Mesodermal cell (in vitro differentiated cells): ENCODE measurements around the gene IL17RC. TPM values are rescaled to one million over a fixed set of nuclear protein-coding genes. Genes with fewer than 3 reads are reported as not detected.
A peak's percentile ranks its signal among the peaks of the same experiment; 100 is the strongest.
"Not testable (repeated sequence)": the region's sequence is repeated elsewhere in the genome, so short reads cannot be mapped to it uniquely, and the experiment has no call there.

Experiments used
- H3K27ac ChIP-seq: 2 replicates; pipeline ENCODE4 v1.7.0; 2013; ENCODE audit warnings: mild to moderate bottlenecking, low read depth, low read length, moderate library complexity; ENCODE audit not compliant: severe bottlenecking
- H3K36me3 ChIP-seq: 2 replicates; pipeline ENCODE4 v1.7.1; 2013; ENCODE audit warnings: mild to moderate bottlenecking, low read length, moderate library complexity; ENCODE audit not compliant: control insufficient read depth, insufficient read depth
- H3K4me1 ChIP-seq: one replicate; pipeline ENCODE4 v1.7.1; 2013; ENCODE audit warnings: mild to moderate bottlenecking, low read length; ENCODE audit not compliant: insufficient read depth, control insufficient read depth, poor library complexity, severe bottlenecking
- H3K4me3 ChIP-seq: 2 replicates; pipeline ENCODE4 v1.7.0; 2013; ENCODE audit warnings: low read length, control low read depth, mild to moderate bottlenecking; ENCODE audit not compliant: insufficient read depth, poor library complexity, severe bottlenecking; ENCODE audit errors: extremely low read depth
- H3K9me3 ChIP-seq: 2 replicates; pipeline ENCODE4 v1.7.1; 2013; ENCODE audit warnings: mild to moderate bottlenecking, low read length, moderate library complexity; ENCODE audit not compliant: control insufficient read depth
- WGBS, 2 experiments: methylation state at CpG; one replicate each; pipeline ENCODE4 v1.1.5; 2013; ENCODE audit warnings: missing lambda C conversion rate in 2 of 2; ENCODE audit not compliant: insufficient coverage in 2 of 2; 5-methylcytosine and 5-hydroxymethylcytosine counted together
- polyA plus RNA-seq, 2 experiments: library from polyadenylated mRNA; stranded (reverse); fragments of 50-300 nt; gene quantifications; one replicate each; pipeline ENCODE4 v1.2.3, GENCODE V29; 2013

The IL17RC gene
- polyA plus RNA-seq (2013, experiment 1 of 2) = 15.4 TPM
- polyA plus RNA-seq (2013, experiment 2 of 2) = 13.8 TPM

DNA sequence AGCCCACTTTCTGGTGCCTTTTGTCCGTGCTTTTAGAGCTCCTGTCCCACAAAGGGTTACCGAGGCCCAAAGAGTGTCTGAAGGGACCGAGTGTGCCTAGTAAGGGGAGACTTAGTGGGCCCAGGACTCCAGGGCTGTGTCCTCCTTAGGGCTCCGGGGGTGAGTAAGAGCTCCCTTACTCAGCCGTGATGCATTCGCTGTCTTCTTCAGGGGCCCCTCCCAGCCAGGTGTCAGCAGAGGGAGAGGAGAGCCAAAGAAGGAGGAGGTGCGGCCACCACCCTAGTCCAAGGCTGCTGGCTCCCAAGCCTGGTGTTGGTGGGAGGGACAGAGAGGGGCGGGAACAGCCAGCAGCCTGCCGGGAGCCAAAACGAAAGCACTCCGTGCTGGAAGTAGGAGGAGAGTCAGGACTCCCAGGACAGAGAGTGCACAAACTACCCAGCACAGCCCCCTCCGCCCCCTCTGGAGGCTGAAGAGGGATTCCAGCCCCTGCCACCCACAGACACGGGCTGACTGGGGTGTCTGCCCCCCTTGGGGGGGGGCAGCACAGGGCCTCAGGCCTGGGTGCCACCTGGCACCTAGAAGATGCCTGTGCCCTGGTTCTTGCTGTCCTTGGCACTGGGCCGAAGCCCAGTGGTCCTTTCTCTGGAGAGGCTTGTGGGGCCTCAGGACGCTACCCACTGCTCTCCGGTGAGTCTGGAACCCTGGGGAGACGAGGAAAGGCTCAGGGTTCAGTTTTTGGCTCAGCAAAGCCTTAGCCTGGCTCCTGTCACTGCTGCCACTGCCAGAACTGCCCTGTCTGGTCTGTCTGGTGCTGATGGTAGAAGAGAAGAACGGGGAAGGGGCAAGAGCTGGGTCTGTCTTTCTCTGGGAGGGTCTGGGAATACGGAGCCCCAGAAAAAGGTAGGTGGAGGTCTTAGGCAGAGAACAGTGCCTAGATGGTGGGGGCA is at the start of gene IL17RC:
Gene IL17RC (plus strand): TSS at position 365 of the 947 bp plus-strand sequence. CDS start 218 bp downstream, at position 583.
- peak within 1 kb of the TSS; percentile 86 for H3K27ac ChIP-seq
- H3K4me3 ChIP-seq = peak within 1 kb of the TSS; percentile 45
- no peaks in the 10 kb centered on the region for H3K9me3 ChIP-seq
- 37 to 42% methylated on average over 11 to 13 of the region's 19 CpGs for WGBS, 2 experiments
- H3K36me3 ChIP-seq = peaks cover 4% of the 10 kb centered on the region
- H3K4me1 ChIP-seq = peaks cover 12% of the 10 kb centered on the region

- Histone ChIP-seq H3K4me1 (peaks cover 3% of the 10 kb centered on the region), H3K4me3 (no peak overlapping the region), H3K36me3 (no peaks in the 10 kb centered on the region), H3K9me3 (no peaks in the 10 kb centered on the region), H3K27ac (no peak overlapping the region)
- WGBS, 2 experiments = 96 to 98% methylated on average over 8 to 12 of the region's 12 CpGs
These were observed 49.8 kb upstream of the IL17RC start for GRCh38 chr3:9867106-9867505.

- WGBS, 2 experiments = 81 to 100% methylated on average over 4 of the region's 5 CpGs
- no peaks in the 10 kb centered on the region for H3K36me3 ChIP-seq
These were observed 46.9 kb upstream of the IL17RC start for GRCh38 chr3:9869955-9870354.

GRCh38 chr3:9870978-9871377 is 45.9 kb upstream of the IL17RC start:
- Histone ChIP-seq H3K27ac (no peak overlapping the region), H3K4me1 (peaks cover 3% of the 10 kb centered on the region), H3K4me3 (no peak overlapping the region), H3K9me3 (no peaks in the 10 kb centered on the region), H3K36me3 (no peaks in the 10 kb centered on the region)
- no CpG with 5 or more reads among the region's 1 CpG for WGBS, 2 experiments

More at GRCh38 chr3:9869955-9870354, 46.9 kb upstream of the IL17RC start:
- Histone ChIP-seq H3K4me1 (peaks cover 3% of the 10 kb centered on the region), H3K27ac (no peak overlapping the region), H3K9me3 (no peaks in the 10 kb centered on the region), H3K4me3 (no peak overlapping the region)

GRCh38 chr3:9872067-9872466 is 44.8 kb upstream of the IL17RC start:
- H3K27ac ChIP-seq, H3K4me1 ChIP-seq, H3K36me3 ChIP-seq, H3K9me3 ChIP-seq, H3K4me3 ChIP-seq: not testable (repeated sequence)
- WGBS, 2 experiments = 89 to 95% methylated on average over 3 to 4 of the region's 5 CpGs

- Histone ChIP-seq H3K4me3 (no peak overlapping the region), H3K4me1 (peaks cover 3% of the 10 kb centered on the region), H3K9me3 (no peaks in the 10 kb centered on the region)
These were observed 41.5 kb upstream of the IL17RC start for GRCh38 chr3:9875448-9875847.

GRCh38 chr3:9876255-9876654 is 40.6 kb upstream of the IL17RC start:
- H3K4me1 ChIP-seq = not testable (repeated sequence)
- 89 to 100% methylated on average over 1 to 3 of the region's 4 CpGs for WGBS, 2 experiments

More at GRCh38 chr3:9875448-9875847, 41.5 kb upstream of the IL17RC start:
- Histone ChIP-seq H3K27ac (no peak overlapping the region), H3K36me3 (no peaks in the 10 kb centered on the region)

GRCh38 chr3:9876991-9877390 is 39.9 kb upstream of the IL17RC start:
- WGBS, 2 experiments = 85 to 88% methylated on average over 12 of the region's 12 CpGs
- no peak overlapping the region for H3K27ac ChIP-seq
- no peak overlapping the region for H3K4me3 ChIP-seq
- no peaks in the 10 kb centered on the region for H3K9me3 ChIP-seq
- H3K36me3 ChIP-seq = no peaks in the 10 kb centered on the region
- no peaks in the 10 kb centered on the region for H3K4me1 ChIP-seq

More at GRCh38 chr3:9876255-9876654, 40.6 kb upstream of the IL17RC start:
- not testable (repeated sequence) for H3K9me3 ChIP-seq, H3K27ac ChIP-seq, H3K36me3 ChIP-seq, H3K4me3 ChIP-seq

GRCh38 chr3:9878700-9879099 is 38.2 kb upstream of the IL17RC start:
- no peaks in the 10 kb centered on the region for H3K36me3 ChIP-seq
- H3K4me3 ChIP-seq = no peak overlapping the region
- WGBS, 2 experiments = 77 to 86% methylated on average over 3 to 4 of the region's 5 CpGs
- H3K4me1 ChIP-seq = peaks cover 2% of the 10 kb centered on the region
- H3K27ac ChIP-seq = no peak overlapping the region
- H3K9me3 ChIP-seq = no peaks in the 10 kb centered on the region

DNA sequence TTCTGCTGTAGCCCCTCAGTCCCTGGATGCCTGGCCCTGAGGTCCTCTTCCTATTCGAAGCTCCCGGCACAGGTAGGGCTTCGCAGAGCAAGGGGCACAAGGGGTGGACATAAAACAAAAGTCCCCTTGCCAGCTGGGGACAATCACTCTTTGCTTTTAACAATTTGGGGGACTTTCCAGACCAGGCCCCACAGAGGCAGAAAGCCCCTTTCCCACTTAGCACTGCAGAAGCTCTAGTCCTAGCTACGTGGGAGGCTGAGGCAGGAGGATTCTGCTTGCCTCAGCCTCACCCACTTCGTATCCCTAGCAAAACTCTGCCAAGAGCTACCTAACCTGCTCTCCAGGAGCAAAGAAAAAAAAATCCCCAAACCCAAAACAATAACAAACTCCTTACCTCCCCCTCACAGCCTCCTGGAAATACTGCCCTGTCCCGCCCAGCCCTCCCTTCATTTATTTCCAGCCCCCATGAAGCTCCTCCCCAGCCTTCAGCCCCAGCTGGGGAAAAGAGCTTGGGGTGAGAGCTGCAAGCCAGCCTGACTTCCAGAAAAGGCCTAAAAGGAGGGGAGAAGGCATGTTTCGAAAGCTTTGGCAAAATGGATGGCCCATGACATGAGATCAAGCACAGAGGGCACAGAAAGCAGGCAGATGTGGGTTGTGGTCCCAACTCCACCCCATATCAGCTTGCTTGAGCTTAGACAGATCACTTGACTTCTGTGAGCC is 36.9 kb upstream of the IL17RC start, which contains the start of gene CIDEC:
Gene CIDEC (minus strand): TSS at position 424 of the 720 bp plus-strand sequence. CDS start 1,767 bp downstream, outside the sequence.
- WGBS, 2 experiments = 89 to 97% methylated on average over 5 to 6 of the region's 7 CpGs
- peaks cover 2% of the 10 kb centered on the region for H3K4me1 ChIP-seq
- H3K27ac ChIP-seq = no peak within 1 kb of the TSS
- no peak within 1 kb of the TSS for H3K4me3 ChIP-seq
- H3K9me3 ChIP-seq = no peaks in the 10 kb centered on the region
- no peaks in the 10 kb centered on the region for H3K36me3 ChIP-seq
